ENCODE data around the gene ABHD5. TPM values are rescaled to one million over a fixed set of nuclear protein-coding genes. Genes with fewer than 3 reads are reported as not detected.

ABHD5 gene
- total and polyA plus RNA-seq, 7 experiments from 2014 or later: 4.2 to 21.0 (median 6.4) TPM

DNA sequence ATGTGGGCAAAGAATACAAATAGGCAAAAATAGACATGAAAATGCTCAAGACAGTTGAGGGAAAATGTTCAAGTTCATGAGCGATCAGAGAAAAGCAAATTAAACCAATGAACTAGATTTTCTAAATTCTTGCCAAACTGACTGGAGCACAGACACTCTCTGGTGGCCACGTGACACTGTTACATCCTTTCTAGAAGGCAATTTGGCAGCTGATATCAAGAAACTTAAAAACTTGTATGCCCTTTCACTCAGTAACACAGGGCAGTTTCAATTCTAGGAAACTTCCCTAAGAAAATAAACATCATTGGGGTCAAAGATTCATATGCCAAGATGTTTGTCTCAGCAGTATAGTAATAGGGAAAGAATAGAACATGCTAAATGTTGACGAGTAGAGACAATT is 52.2 kb downstream of the ABHD5 start:
- intact Hi-C loops (cut with micrococcal nuclease): loop anchor here in 1 of 2 donors (1.0 kb wide), 1 partner anchor 199 kb away; no protein-coding TSS in a partner anchor
- no peaks in the 10 kb centered on the region for H3K36me3 ChIP-seq (ENCODE audit: control insufficient read depth in 2 of 3, insufficient read depth in 3 of 3, low read length in 3 of 3)
- peaks cover 0 to 5% (median 0%) of the 10 kb centered on the region in 3 experiments for H3K9me3 ChIP-seq (ENCODE audit: control insufficient read depth in 2 of 3, low read length in 3 of 3)
- Mint-ChIP-seq H3K4me1 (no peaks in the 10 kb centered on the region), H3K4me3 (no peak overlapping the region), H3K27me3 (peaks cover 0 to 6% (median 0%) of the 10 kb centered on the region in 5 donors), H3K36me3 (peaks cover 0 to 9% (median 5%) of the 10 kb centered on the region in 5 donors), H3K27ac (no peak overlapping the region), H3K9me3 (peaks cover 6 to 14% (median 8%) of the 10 kb centered on the region in 11 donors)
- DNase-seq (no peak), ATAC-seq (no peak)
- H3K4me1 ChIP-seq (ENCODE audit: control insufficient read depth in 2 of 2, insufficient read depth in 2 of 2, low read length in 2 of 2): no peaks in the 10 kb centered on the region
- ChIA-PET CTCF (interaction anchor here (0.6 kb wide), 1 partner anchor 16 kb away, joined by 3 read pairs; no protein-coding TSS in a partner anchor), POLR2A (no interaction called here)
- no peak overlapping the region for H3K4me3 ChIP-seq (ENCODE audit: low read length)
- H3K27ac ChIP-seq (ENCODE audit: low read depth, low read length): no peak overlapping the region
- H3K27me3 ChIP-seq (ENCODE audit: control insufficient read depth in 2 of 2, insufficient read depth in 2 of 2, low read length in 2 of 2): no peaks in the 10 kb centered on the region

DNA sequence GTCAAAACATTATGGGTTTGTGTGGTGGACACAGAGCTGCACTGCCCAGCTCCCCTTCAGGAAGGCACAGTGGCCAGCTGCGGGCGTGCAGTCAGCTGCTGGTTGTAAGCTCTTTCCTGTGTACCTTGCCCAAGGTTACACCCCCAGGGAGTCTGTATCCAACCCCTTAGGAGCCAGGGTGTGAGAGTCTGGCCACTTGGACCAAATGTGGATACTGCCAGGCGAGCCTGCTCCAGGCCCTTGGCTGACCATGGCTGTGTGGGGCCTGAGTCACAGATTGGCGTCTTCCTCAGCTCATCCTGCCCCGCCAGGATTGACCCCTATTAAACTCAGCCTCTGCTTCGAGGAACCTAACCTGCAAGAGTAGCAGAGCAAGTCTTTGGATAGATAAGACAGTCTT is 56.9 kb downstream of the ABHD5 start:
- Mint-ChIP-seq H3K4me1 (peaks cover 0 to 11% (median 0%) of the 10 kb centered on the region in 7 donors), H3K27ac (no peak overlapping the region), H3K27me3 (peaks cover 0 to 15% (median 5%) of the 10 kb centered on the region in 5 donors), H3K36me3 (peaks cover 0 to 9% (median 5%) of the 10 kb centered on the region in 5 donors), H3K4me3 (no peak overlapping the region), H3K9me3 (peaks cover 6 to 14% (median 8%) of the 10 kb centered on the region in 11 donors)
- H3K27me3 ChIP-seq (ENCODE audit: control insufficient read depth in 2 of 2, insufficient read depth in 2 of 2, low read length in 2 of 2): no peaks in the 10 kb centered on the region
- no peak for ATAC-seq
- DNase-seq: no peak
- POLR2A ChIA-PET: no interaction called here
- H3K9me3 ChIP-seq (ENCODE audit: control insufficient read depth in 2 of 3, low read length in 3 of 3): peaks cover 0 to 5% (median 0%) of the 10 kb centered on the region in 3 experiments
- no peaks in the 10 kb centered on the region for H3K36me3 ChIP-seq (ENCODE audit: control insufficient read depth in 2 of 3, insufficient read depth in 3 of 3, low read length in 3 of 3)
- H3K27ac ChIP-seq (ENCODE audit: low read depth, low read length): no peak overlapping the region
- intact Hi-C loops (cut with micrococcal nuclease): no loop called here
- CTCF ChIA-PET: no interaction called here
- no peak overlapping the region for H3K4me3 ChIP-seq (ENCODE audit: low read length)
- no peaks in the 10 kb centered on the region for H3K4me1 ChIP-seq (ENCODE audit: control insufficient read depth in 2 of 2, insufficient read depth in 2 of 2, low read length in 2 of 2)

DNA sequence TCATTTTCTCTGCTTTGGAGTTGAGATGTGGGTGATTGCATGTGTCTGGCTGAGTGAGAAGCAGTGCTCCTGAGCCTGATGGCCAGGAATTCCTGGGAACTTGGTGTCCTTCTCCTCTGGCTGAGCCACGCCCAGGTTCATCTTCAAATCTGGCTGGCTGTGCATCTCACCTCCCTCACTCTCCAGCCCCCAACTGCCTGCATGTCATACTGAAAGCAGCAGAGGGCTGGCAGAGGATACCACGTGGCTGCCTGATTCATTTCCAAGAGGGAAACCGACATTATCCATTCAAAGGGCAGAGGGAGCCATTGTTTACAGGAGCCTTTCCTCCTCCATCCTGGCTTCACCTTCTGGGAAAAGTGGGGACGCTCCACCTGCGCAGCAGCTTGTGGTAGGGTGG is 57.4 kb downstream of the ABHD5 start:
- Histone ChIP-seq H3K9me3 (ENCODE audit: control insufficient read depth in 2 of 3, low read length in 3 of 3) (peaks cover 0 to 5% (median 0%) of the 10 kb centered on the region in 3 experiments), H3K27ac (ENCODE audit: low read depth, low read length) (no peak overlapping the region), H3K4me3 (ENCODE audit: low read length) (no peak overlapping the region), H3K27me3 (ENCODE audit: control insufficient read depth in 2 of 2, insufficient read depth in 2 of 2, low read length in 2 of 2) (no peaks in the 10 kb centered on the region), H3K4me1 (ENCODE audit: control insufficient read depth in 2 of 2, insufficient read depth in 2 of 2, low read length in 2 of 2) (no peaks in the 10 kb centered on the region), H3K36me3 (ENCODE audit: control insufficient read depth in 2 of 3, insufficient read depth in 3 of 3, low read length in 3 of 3) (no peaks in the 10 kb centered on the region)
- Mint-ChIP-seq H3K9me3 (peaks cover 6 to 14% (median 8%) of the 10 kb centered on the region in 11 donors), H3K36me3 (peaks cover 0 to 9% (median 5%) of the 10 kb centered on the region in 5 donors), H3K4me1 (peaks cover 0 to 11% (median 0%) of the 10 kb centered on the region in 7 donors), H3K27me3 (peaks cover 0 to 15% (median 5%) of the 10 kb centered on the region in 5 donors), H3K4me3 (no peak overlapping the region), H3K27ac (peak overlapping the region in 1 of 9 donors; percentile 52)
- intact Hi-C loops (cut with micrococcal nuclease): no loop called here
- ATAC-seq (no peak), DNase-seq (no peak)
- POLR2A ChIA-PET: no interaction called here
- CTCF ChIA-PET: no interaction called here

- intact Hi-C loops (cut with micrococcal nuclease): no loop called here
Measured at GRCh38 chr3:43748645-43749044, 57.9 kb downstream of the ABHD5 start.

DNA sequence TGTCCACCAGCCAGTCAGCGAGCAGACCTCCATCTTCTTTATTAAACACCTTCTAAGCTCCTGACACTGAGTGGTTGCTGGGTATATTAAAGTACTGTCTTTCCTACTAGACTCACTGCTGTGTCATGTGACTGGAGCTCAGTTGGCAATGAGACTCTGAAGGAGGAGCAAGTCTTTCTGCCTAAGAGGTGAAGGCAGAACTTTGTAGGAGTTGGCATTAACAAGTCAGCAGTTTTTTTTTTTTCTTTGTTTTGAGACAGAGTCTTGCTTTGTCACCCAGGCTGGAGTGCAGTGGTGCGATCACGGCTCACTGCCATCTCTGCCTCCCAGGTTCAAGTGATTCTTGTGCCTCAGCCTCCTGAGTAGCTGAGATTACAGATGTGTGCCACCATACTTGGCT is 62.2 kb downstream of the ABHD5 start:
- Histone ChIP-seq H3K9me3 (ENCODE audit: control insufficient read depth in 2 of 3, low read length in 3 of 3) (no peaks in the 10 kb centered on the region), H3K4me1 (ENCODE audit: control insufficient read depth in 2 of 2, insufficient read depth in 2 of 2, low read length in 2 of 2) (peaks cover 8 to 36% of the 10 kb centered on the region in 2 donors), H3K27me3 (ENCODE audit: control insufficient read depth in 2 of 2, insufficient read depth in 2 of 2, low read length in 2 of 2) (no peaks in the 10 kb centered on the region), H3K4me3 (ENCODE audit: low read length) (no peak overlapping the region), H3K27ac (ENCODE audit: low read depth, low read length) (no peak overlapping the region), H3K36me3 (ENCODE audit: control insufficient read depth in 2 of 3, insufficient read depth in 3 of 3, low read length in 3 of 3) (no peaks in the 10 kb centered on the region)
- no peaks in the 10 kb centered on the region for H3K9me3 Mint-ChIP-seq
- DNase-seq (no peak), ATAC-seq (no peak)
- H3K4me3 Mint-ChIP-seq: no peak overlapping the region
- CTCF ChIA-PET: interaction anchor here (1.0 kb wide), 1 partner anchor 791 kb away, joined by 3 read pairs; no protein-coding TSS in a partner anchor
- H3K36me3 Mint-ChIP-seq: peaks cover 0 to 8% (median 0%) of the 10 kb centered on the region in 5 donors
- H3K27ac Mint-ChIP-seq: peak overlapping the region in 2 of 9 donors; percentile 18 to 71
- peaks cover 0 to 11% (median 0%) of the 10 kb centered on the region in 5 donors for H3K27me3 Mint-ChIP-seq
- intact Hi-C loops (cut with micrococcal nuclease): no loop called here
- POLR2A ChIA-PET: no interaction called here
- peaks cover 15 to 46% (median 37%) of the 10 kb centered on the region in 7 donors for H3K4me1 Mint-ChIP-seq

More at GRCh38 chr3:43748645-43749044, 57.9 kb downstream of the ABHD5 start:
- Mint-ChIP-seq H3K27me3 (peaks cover 0 to 15% (median 5%) of the 10 kb centered on the region in 5 donors), H3K27ac (peak overlapping the region in 1 of 9 donors; percentile 52), H3K36me3 (peaks cover 0 to 9% (median 5%) of the 10 kb centered on the region in 5 donors), H3K9me3 (peaks cover 6 to 14% (median 8%) of the 10 kb centered on the region in 11 donors), H3K4me1 (peaks cover 0 to 11% (median 1%) of the 10 kb centered on the region in 7 donors), H3K4me3 (no peak overlapping the region)
- no peaks in the 10 kb centered on the region for H3K4me1 ChIP-seq (ENCODE audit: control insufficient read depth in 2 of 2, insufficient read depth in 2 of 2, low read length in 2 of 2)
- DNase-seq (no peak), ATAC-seq (no peak)
- peaks cover 0 to 5% (median 0%) of the 10 kb centered on the region in 3 experiments for H3K9me3 ChIP-seq (ENCODE audit: control insufficient read depth in 2 of 3, low read length in 3 of 3)
- no peaks in the 10 kb centered on the region for H3K36me3 ChIP-seq (ENCODE audit: control insufficient read depth in 2 of 3, insufficient read depth in 3 of 3, low read length in 3 of 3)
- ChIA-PET CTCF (interaction anchor here (1.0 kb wide), 1 partner anchor 11 kb away, joined by 3 read pairs; no protein-coding TSS in a partner anchor), POLR2A (no interaction called here)
- no peak overlapping the region for H3K27ac ChIP-seq (ENCODE audit: low read depth, low read length)
- no peaks in the 10 kb centered on the region for H3K27me3 ChIP-seq (ENCODE audit: control insufficient read depth in 2 of 2, insufficient read depth in 2 of 2, low read length in 2 of 2)
- H3K4me3 ChIP-seq (ENCODE audit: low read length): no peak overlapping the region

- Mint-ChIP-seq H3K27me3 (peaks cover 0 to 9% (median 0%) of the 10 kb centered on the region in 5 donors), H3K9me3 (no peaks in the 10 kb centered on the region), H3K27ac (peak overlapping the region in 5 of 9 donors; percentile 22 to 97 (median 71)), H3K4me1 (peaks cover 19 to 57% (median 48%) of the 10 kb centered on the region in 7 donors), H3K36me3 (peaks cover 0 to 8% (median 0%) of the 10 kb centered on the region in 5 donors), H3K4me3 (peak overlapping the region in 2 of 10 donors; percentile 24 to 74)
- no peak for DNase-seq
- H3K27ac ChIP-seq (ENCODE audit: low read depth, low read length): no peak overlapping the region
- POLR2A ChIA-PET: interaction anchor here (0.6 to 3.6 kb wide), 5 partner anchors 13 to 757 kb away, joined by 3 to 12 read pairs (median 3); partner anchors contain the start of gene ABHD5
- H3K4me3 ChIP-seq (ENCODE audit: low read length): no peak overlapping the region
- H3K27me3 ChIP-seq (ENCODE audit: control insufficient read depth in 2 of 2, insufficient read depth in 2 of 2, low read length in 2 of 2): no peaks in the 10 kb centered on the region
- CTCF ChIA-PET: interaction anchor here (0.9 to 2.4 kb wide), 3 partner anchors 15 to 792 kb away, joined by 3 to 10 read pairs (median 3); no protein-coding TSS in a partner anchor
- H3K4me1 ChIP-seq (ENCODE audit: control insufficient read depth in 2 of 2, insufficient read depth in 2 of 2, low read length in 2 of 2): peaks cover 8 to 43% of the 10 kb centered on the region in 2 donors
- no peak for ATAC-seq
- H3K9me3 ChIP-seq (ENCODE audit: control insufficient read depth in 2 of 3, low read length in 3 of 3): no peaks in the 10 kb centered on the region
- intact Hi-C loops (cut with micrococcal nuclease): loop anchor here in 1 of 2 donors (2.0 kb wide), 1 partner anchor 55 kb away; no protein-coding TSS in a partner anchor
- no peaks in the 10 kb centered on the region for H3K36me3 ChIP-seq (ENCODE audit: control insufficient read depth in 2 of 3, insufficient read depth in 3 of 3, low read length in 3 of 3)
Measured at GRCh38 chr3:43753741-43754715, 63.3 kb downstream of the ABHD5 start.
